A204.1 (cell line): ENCODE results near the gene NT5DC3.
"Not testable (repeated sequence)": the region's sequence is repeated elsewhere in the genome, so short reads cannot be mapped to it uniquely, and the experiment has no call there.

ENCODE experiments used
- FAIRE-seq: peaks from 2 replicates; lab custom pipeline; 2012; peaks lifted over from hg19 to GRCh38; lab: Jason Lieb, UNC

NT5DC3 gene

DNA sequence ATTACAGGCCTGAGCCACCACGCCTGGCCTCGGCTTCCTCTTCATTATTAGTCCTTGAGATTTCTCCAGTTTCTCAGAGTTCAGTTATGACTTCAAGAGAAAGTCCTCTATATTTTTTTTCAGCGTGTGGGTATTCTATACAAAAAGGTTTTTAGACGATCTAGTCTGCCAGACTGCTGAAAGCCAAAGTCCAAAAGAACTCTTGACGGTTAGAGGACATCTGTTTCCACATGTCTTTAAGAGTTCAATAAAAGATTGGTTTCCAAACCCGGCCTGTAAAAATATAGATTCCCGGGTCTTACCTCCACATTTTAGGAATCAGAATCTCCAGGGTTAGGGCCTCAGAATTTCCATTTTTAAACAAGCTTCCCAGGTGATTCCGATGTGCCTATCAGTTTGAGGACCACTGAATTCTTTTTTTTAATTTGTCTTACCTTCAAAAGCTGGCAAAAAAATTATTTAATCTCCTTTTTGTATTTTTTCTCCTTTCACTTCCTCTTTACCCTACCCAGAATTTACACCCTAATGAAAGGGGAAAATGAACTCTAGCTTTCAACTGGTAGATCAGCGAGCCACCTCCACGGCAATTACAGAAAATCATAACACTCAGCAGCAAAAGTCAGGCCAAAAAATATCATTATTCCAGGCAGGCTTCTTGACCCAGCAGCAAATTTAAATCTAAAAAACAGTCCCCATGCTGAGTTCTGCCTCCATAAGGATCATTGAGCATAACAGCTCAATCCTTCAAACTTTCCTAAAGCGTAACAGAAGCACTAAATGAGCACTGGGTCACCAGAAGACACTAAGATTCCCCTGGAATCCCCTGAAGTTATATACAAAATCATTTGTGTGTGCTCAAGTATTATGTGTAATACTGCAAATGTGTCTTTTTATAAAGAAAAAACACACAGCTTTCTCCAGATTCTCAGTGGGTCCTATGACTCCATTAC lies 8.7 kb downstream of the NT5DC3 start:
- no peak for FAIRE-seq

DNA sequence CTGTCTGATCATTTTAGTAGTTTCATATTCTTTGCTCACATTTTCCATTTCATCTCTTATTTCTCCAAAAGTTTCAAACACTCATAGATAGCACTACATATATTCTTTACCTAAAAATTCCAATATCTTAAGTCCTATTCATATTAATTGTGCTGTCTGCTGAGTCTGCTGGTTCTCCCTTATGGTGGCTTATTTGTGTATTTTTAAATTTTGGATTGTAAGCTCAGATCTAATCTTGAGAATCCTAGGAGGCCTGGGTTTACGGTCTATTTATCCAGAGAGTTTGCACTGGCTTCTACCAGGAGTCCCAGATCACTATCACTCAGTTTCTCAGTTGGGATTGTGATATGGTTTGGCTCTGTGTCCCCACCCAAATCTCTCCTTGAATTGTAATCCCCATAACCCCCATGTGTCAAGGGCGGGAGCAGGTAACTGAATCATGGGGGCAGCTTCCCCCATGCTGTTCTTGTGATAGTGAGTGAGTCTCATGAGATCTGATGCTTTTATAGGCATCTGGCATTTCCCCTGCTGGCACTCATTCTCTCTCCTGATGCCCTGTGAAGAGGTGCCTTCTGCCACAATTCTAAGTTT lies 10.2 kb downstream of the NT5DC3 start:
- FAIRE-seq = no peak

DNA sequence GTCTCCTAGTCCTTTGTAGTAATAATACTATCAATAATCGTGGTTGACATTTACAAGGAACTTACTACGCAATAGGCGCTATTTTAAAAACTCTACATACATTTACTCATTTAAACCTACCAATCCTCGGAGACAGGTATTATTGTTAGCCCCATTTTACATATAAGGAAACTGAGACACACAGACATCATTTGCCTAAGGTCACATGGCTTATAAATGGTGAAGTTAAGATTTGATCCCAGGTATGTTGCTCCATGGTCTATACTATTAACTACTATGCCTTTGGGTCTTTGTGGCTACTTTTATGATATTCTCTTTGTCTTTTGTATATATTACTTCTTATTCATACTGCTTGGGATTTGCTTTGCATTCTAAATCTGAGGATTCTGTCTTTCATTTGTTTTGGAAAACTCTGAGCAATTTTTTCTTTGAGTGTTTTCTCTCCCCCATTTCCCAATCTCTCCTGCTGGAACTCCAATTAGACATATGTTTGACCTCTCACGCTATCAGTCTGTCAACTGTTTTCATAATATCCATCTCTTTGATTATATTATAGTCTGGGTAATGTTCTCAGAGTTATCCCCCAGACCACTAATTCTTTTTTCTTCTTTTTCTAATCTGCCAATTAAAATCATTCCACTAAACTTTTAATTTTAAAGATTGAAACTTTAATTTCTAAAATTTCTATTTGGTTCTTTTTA lies 10.9 kb downstream of the NT5DC3 start:
- FAIRE-seq = no peak

DNA sequence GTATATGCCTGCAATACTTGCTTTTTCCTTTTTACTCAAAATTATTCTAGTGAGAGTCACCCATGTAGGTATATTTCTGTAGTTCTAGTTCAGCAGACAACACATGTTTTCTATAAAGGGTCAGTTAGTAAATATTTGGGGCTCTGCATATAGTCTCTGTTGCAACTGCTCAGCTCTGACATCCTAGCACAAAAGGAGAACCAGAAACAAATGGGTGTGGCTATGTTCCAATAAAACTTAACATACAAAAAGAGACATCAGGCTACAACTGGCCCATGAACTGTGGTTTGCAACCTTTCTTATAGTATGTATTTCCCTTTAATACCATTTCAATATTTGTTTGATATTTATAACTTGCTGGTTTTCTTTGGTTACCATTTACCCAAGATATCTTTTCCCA lies 11.9 kb downstream of the NT5DC3 start:
- no peak for FAIRE-seq

DNA sequence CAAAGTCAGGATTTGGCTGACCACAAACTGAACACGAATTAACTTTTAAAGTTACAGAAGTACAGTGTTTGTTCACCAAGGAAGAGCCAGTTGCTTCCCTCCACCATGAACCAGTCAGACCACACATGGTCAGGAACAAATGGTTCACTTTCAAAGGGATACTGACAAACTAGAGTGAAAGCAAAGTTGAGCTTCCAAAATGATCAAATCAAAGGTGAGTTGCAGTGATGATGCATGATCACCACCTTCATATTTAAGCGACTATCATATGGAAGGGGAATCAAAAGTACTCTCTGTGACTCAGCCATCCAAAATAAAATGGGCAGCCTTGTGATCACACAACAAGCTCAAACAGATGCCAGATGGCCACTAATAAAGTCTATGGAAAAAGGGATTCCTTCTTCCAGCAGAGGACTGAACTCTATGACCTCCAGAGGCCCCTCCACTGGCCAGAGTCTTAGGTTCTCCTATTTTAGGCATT lies 13.1 kb downstream of the NT5DC3 start:
- no peak for FAIRE-seq

DNA sequence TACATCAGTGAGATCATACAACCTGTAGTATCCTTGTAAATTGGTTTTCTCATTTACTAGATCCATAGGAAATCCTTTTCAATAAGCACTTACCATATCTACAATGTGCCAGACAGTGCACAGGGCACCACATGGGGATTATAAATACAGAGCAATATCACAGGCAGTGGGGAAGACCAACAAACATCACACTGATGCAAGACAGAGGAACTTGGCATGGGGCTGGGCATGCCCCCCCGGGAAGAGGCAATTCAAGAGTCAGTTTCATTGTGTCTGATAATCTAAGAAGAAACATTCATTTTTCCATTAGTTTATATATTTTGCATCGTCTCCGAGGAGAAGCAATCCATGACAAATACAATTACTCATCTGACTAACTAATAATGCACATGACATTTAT lies 16.2 kb downstream of the NT5DC3 start:
- FAIRE-seq = no peak

DNA sequence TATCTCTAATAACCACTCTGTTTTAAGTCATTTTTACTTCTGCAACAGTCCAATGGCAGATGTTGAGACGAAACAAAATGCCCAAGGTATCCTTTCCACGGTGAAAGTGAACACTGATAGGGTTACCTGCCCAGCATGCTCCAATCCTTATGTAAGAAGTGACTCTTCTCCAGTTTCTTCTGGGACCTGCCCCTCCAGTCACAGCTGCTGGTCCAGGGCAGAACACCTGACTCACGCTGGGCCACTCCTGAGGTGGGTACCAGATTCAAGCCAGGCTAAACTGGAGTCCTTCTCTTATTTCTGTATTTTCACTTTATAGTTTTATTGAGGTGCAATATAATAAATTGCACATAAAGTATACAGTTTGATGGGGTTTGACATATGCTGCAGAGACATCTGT lies 16.7 kb downstream of the NT5DC3 start:
- no peak for FAIRE-seq

DNA sequence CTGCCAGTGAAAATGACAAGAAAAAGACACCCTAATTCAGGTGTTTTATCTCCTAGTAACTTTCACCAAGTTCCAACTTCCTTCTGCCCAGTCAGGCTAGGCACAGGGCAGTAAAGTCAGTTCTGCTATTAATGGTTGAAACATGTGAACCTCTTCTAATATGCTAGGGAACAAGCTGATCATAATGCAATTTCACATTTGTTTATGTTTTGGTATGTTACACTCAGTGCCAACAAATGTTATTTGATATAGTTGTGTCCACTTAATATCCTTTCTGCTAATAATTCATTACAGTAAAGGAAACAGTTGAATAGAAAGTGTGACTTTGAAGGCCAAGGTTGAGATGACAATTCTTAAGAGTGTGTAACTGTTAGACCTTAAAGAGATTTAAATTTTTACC lies 17.2 kb downstream of the NT5DC3 start:
- no peak for FAIRE-seq

DNA sequence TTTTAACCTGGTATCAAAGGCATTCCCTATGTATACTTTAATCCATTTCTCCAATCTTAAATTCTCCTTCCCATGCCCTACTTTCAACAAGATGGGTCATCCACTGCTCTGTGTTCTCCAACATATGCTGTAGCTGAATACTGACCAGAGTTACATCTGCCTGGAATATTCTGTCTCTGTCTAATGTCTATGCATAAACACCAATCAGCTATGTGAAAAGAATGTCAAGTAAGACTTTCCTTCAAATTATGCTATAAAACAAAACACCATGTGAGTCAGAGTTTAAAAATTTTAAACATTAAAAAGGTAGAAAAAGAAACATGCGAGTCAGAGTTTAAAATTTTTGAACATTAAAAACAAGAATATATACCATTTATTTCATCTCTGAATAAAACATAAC lies 19.3 kb downstream of the NT5DC3 start:
- FAIRE-seq = no peak

DNA sequence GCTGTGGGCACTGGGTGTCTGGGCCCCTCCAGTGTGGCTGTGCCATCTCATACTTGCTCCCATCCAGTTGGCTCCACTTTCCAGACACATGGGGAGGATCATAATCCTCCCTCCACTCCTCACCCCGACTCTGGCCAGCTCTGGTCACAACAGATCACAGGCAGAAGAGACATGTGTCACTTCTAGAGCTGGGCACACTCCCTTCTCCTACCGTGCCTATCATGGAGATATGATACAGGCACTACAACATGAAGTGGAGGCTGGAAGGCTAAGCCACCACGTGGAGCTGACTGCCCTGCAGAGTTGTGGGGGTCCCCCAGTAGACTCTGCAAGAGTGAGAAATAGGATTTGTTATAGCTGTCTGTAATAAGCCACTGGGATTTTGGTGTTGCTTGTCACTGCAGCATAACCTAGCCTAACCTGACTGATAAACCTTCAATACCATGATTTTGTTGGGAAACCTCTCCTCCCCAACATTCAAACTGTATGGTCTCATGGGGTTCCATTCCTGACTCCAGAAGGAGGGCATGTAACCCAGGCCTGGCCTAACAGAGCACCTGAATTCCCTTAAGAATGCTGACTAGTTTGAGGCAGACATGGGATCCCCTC lies 20.0 kb downstream of the NT5DC3 start:
- FAIRE-seq = no peak

DNA sequence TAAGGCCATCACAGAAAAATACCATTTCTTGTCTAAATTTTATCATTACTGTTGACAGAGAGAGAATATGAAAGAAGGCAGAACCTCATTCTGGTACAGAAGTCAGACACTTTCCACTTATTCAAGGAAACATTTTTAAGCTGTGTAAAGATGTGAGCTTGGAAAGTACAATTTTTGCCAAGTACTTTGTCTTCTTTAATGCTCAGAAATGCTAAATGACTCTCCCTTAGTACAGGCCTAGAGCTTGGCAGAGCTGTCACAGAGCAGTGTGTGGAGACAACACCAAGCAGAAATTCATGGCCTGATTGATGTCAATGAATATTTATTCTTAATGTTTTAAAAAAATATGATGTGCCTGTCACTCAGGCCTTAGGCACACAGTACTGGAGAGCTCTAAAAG lies 20.7 kb downstream of the NT5DC3 start:
- no peak for FAIRE-seq

DNA sequence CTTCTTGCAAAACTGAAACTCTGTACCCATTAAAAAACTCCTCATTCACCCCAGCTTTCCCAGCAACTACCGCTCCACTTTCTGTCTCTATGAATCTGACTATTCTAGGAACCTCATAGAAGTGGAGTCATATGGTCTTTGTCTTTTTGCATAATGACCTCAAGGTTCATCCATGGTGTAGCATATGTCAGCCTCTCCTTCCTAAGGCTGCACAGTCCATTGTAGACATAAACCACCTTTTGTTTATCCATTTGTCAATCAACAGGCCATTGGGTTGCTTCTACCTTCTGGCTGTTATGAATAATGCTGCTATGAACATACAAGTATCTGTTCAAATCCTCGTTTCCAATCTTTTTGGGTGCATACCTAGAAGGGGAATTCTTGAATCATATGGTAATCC lies 21.1 kb downstream of the NT5DC3 start:
- FAIRE-seq = no peak

DNA sequence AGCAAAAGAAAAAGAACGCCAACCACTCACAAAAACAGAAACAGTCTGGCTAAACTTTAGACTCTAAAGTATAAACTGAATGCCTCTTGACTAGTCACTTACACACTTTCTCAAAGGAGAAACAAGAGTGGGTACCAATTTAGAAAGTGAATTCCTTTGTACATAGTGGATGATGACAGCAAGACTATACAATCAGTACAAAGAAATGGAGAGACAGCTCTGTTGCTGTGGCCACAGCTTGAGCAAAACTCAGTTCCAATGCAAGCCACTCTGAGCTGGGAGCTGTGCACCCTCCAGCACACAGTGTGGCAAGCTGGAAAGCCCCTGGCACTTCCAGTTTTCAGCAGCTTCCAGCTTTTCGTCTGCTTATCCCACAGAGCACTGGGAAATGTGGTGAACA lies 21.7 kb downstream of the NT5DC3 start:
- FAIRE-seq = no peak

DNA sequence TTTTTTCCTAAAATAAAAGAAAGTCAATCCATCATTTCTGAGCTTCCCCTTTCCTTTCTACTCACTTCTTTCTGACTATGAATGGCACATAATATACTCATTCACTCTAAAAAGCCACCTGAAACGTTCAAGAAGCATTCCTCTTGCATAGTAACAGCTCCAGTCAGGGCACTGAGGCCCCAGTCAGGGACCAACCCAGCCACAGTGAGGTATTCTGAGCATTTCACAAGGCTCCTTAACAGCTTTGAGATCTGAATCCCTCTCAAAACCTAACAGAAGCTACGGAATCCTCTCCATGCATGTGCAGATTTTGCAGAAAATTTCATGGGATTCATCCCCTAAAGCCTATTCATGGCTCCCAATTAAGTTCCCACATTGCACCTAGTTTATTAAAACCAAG lies 23.2 kb downstream of the NT5DC3 start:
- FAIRE-seq = no peak

DNA sequence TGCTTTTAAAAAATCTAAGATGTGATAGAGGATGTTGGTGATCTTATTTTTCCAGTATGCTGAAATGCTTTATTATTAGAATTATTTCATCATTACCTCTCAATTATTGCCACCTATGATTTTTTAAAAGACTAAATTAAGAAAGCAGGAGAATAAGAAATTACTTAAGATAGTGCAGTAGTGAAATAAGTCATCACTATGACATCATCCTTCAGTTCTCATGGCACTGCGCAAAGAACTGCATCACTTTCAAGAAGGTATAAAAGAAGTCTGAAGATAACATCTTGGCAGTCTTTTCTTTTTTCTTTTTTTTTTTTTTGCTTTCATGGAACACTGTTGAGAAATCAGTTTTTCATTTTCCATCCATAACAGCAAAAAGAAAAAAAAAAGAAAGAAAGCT lies 24.4 kb downstream of the NT5DC3 start:
- no peak for FAIRE-seq

DNA sequence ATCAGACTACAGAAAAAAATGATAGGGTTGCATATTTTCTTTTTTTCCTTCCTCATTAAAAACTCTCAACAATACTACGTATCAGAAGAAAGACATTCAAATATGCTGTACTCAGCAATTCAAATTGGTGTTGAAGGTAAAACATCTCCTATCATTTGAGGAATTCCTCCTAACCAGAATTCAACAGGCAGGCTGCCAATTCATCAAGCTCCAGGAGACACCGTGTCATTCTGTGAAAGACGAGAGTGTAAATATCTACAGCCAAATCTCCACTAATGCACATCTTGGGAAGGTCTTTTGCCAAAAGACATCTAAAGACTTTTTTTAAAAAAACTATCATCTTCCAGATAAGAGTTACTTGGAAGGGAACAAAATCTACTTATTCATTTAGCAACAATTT lies 26.6 kb downstream of the NT5DC3 start:
- no peak for FAIRE-seq

DNA sequence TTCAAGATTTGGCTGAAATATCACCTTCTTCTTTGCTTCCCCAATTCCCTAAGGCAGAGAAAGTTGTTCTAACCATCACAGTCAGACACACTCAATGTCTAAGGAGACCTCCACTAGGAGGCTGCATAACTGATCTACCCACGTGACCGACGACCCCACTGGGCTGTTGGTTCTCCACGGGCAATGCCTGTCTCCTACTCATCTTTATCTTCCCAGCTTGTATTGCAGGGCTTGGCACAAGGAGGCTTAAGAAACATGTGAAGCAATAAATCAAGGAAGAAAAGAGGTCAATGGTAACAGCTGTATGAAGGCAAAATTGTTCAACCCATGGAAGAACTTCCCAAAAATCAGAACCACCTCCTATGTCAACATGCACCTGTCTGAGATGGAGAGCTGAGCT lies 27.1 kb downstream of the NT5DC3 start:
- no peak for FAIRE-seq

DNA sequence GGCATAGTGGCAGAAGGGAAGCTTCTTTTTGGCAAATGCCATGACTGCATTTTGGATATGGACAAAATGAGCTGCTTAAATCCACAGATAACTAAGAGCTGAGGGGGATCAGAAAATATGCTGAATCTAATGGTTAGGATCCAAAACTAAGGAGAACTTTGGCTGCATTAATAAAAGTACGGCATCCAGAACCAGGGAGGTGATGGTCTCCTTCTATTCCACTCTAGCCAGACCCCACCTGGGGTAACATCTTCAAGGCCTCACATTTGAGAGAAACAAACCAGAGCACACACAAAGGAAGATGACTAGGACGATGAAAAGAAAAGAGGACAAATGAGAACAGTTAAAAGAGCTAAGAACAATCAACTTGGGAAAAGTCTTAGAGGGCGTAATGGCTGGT lies 27.6 kb downstream of the NT5DC3 start:
- FAIRE-seq = no peak

DNA sequence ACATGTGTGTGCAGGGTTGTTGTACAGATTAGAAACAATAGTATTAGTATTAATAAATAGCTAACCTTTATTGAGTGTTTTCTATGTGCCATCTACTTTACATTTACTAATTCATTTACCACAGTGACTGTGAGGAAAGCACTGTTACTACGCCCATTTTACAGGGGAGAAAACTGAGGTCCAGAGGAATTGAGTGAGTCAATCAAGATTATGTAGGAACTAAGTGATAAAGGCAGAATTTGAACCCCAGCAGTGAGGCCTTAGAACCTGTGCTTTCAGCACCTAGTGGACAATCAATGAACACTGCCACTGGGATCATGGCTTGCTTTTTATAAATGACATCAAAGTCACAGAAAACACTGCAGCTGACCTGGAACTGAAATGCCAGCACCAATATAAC lies 28.2 kb downstream of the NT5DC3 start:
- no peak for FAIRE-seq

DNA sequence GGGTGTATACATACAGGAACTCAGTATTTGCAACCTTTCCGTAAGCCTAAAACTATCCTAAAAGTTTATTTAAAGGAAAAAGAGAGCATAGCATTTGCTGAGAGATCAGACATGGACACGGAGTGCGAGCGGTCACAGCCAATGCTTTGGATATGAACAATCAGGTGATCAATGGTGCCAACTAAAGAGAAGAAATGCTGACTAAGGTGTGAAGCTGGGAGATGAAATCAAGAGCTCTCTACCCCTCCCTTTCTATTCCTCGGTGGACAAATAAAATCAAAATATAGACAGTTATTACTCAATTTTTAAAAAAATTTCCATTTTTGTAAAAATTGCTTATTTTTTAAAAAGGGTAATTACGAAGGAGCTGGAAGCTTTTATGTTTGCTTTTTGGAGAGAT lies 29.2 kb downstream of the NT5DC3 start:
- no peak for FAIRE-seq

DNA sequence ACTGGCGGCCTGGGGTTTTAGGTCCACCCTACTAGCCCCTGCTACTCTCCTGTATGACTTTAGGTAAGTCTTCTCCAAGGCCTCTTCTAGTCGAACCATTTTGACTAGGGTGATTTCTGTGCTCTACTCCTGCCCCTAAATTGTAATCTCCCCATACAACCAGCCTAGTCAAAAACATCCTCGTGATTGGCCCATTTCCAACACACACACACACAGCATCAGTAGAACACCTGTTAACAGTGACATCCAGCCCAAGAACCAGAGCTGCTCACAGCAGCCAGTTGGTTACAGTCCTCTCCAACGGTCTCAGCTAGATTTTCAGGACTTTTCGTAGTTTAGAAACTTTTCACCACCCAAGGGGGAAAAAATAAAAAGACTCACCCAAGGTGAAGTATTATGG lies 30.9 kb downstream of the NT5DC3 start:
- FAIRE-seq = no peak

DNA sequence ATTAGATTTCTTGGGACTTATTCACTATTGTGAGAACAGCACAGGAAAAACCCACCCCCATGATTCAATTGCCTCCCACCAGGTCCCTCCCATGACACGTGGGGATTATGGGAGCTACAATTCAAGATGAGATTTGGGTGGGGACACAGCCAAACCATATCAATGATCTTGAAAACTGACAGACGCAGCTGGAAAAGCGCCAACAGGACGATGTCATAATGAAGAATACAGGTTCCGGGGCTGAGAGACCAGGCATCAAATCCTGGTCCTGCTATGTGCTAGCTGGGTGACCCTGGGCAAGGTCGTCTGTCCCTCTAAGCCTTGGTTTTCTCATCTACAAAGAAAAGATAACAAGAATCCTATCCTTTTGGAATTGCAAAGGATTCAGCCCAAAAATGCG lies 31.4 kb downstream of the NT5DC3 start:
- FAIRE-seq = not testable (repeated sequence)

DNA sequence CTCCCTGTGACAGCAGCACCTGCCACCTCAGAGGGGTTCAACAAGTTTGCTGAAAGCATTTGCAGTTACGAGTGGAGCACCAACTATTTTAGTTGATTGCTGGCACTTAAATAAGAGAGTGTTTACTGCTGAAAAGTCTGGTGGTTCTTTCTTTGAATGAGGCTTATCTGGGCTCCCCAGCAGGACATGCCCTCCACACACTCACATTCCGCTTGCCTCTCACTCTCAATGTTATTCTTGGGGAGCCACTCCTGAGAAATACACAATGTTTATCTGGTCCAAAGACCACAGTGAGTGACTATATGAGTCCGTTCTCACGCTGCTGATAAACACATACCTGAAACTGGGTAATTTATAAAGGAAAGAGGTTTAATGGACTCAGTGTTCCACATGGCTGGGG lies 31.9 kb downstream of the NT5DC3 start:
- FAIRE-seq = no peak
